ENCODE results near the gene LYRM4. TPM values are rescaled to one million over a fixed set of nuclear protein-coding genes. Genes with fewer than 3 reads are reported as not detected.

Gene LYRM4
- total RNA-seq, 4 donors from 2014 or later, result 8.4 to 20.1 (median 12.2) TPM

DNA sequence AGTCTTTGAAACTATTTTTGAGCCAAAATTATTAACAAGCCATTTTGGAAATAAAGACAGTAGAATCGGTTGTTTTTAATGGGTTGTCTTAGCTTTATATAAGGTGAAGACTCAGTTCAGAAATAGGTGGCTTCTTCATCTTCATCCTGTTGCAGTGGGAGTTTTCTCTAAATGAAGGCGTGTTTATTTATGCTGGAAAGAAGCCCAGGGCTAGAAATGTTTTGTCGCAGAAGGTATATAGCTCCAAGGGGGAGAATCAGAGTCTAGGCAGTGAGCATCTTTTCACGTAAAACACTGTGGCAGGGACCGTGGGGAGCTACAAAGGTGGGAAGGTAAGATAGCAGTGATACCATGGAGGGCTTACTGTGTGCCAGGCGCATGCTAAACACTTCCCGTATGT lies 34.9 kb upstream of the LYRM4 start:
- no peak for ATAC-seq
- in situ Hi-C loops (cut with MboI; ENCODE audit: low sequenced_read_pairs in 4 of 4), result no loop called here

DNA sequence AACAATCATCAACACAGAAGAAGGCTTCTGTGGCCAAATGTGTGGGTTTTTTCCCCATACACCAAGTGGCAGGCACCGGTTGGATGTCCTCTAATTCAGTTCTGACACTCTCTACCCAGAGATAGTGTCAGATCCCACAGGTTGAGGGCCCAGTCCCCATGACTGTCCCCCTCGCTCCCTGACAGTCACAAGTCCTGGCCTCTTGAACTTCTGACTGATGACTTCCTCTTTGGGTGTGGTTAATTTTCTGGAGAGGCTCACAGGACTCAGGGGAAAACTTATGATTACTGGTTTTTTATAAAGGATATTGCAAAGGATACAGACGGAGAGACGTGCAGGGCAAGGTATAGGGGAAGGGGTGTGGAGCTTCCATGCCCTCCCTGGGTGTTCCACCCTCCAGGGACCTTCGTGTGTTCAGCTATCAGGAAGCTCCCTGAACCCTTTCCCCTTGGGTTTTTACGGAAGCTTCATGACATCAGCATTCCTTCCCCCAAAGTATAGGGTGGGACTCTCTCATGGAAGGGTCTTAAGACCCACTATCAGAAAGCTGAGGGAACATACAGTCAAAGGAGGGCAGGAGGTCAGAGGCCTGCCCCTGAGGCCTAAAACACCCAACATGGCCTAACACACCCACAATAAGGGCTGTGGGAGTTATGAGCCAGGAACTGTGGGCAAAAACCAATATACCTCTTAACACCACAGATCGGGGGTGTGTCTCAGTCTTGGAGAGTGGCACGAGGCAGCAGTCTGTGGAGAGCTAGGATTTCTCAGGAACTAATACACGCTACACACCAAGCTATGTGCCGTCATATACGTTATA lies 33.9 kb upstream of the LYRM4 start:
- Histone ChIP-seq H3K27ac (no peak overlapping the region), H3K4me1 (peaks cover 7 to 10% of the 10 kb centered on the region in 2 donors), H3K27me3 (no peaks in the 10 kb centered on the region), H3K36me3 (no peaks in the 10 kb centered on the region), H3K4me3 (no peak overlapping the region), H3K9me3 (no peaks in the 10 kb centered on the region)
- intact Hi-C loops (cut with DNase I; ENCODE audit: low total_unique reads) (no loop called here), in situ Hi-C loops (cut with MboI; ENCODE audit: low sequenced_read_pairs in 4 of 4) (no loop called here)
- ATAC-seq (no peak), DNase-seq (no peak)
- TF ChIP-seq, protein P1, sequence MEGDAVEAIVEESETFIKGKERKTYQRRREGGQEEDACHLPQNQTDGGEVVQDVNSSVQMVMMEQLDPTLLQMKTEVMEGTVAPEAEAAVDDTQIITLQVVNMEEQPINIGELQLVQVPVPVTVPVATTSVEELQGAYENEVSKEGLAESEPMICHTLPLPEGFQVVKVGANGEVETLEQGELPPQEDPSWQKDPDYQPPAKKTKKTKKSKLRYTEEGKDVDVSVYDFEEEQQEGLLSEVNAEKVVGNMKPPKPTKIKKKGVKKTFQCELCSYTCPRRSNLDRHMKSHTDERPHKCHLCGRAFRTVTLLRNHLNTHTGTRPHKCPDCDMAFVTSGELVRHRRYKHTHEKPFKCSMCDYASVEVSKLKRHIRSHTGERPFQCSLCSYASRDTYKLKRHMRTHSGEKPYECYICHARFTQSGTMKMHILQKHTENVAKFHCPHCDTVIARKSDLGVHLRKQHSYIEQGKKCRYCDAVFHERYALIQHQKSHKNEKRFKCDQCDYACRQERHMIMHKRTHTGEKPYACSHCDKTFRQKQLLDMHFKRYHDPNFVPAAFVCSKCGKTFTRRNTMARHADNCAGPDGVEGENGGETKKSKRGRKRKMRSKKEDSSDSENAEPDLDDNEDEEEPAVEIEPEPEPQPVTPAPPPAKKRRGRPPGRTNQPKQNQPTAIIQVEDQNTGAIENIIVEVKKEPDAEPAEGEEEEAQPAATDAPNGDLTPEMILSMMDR (IDR thresholded peaks at IDR 0.05 in 4 of 5, conservative IDR thresholded peaks at IDR 0.05 in 1 of 5), result no peak
- no peak for TF ChIP-seq POLR2A (IDR thresholded peaks at IDR 0.05)

More for the DNA sequence above, 34.9 kb upstream of the LYRM4 start:
- H3K27me3 ChIP-seq, result no peaks in the 10 kb centered on the region
- H3K4me3 ChIP-seq, result no peak overlapping the region
- no peaks in the 10 kb centered on the region for H3K9me3 ChIP-seq
- no peaks in the 10 kb centered on the region for H3K36me3 ChIP-seq
- intact Hi-C loops (cut with DNase I; ENCODE audit: low total_unique reads), result no loop called here
- H3K4me1 ChIP-seq, result peaks cover 7 to 14% of the 10 kb centered on the region in 2 donors
- no peak for DNase-seq
- H3K27ac ChIP-seq, result no peak overlapping the region
- TF ChIP-seq POLR2A (IDR thresholded peaks at IDR 0.05), result no peak
- TF ChIP-seq, protein P1 (IDR thresholded peaks at IDR 0.05 in 4 of 5, conservative IDR thresholded peaks at IDR 0.05 in 1 of 5), result no peak

DNA sequence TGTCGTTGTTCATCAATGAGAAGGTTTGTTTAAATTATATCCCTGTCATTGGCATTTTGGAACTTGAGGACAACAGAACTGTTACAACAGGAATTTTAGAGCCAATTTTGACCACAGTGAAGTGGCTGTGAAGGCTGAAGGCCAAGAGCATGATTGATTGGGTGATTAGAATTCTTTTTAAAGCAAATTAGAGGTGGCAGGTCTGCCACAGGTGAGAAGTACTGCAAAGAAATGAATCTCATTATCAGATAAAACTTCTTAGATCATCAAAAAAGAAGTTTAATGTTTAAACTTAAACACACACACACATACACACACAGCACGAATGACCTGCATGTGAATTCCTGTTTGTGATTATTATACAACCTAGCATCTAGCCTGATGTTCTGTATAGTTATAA lies 32.9 kb upstream of the LYRM4 start:
- DNase-seq (no peak), ATAC-seq (no peak)
- H3K9me3 ChIP-seq, result no peaks in the 10 kb centered on the region
- intact Hi-C loops (cut with DNase I; ENCODE audit: low total_unique reads) (no loop called here), in situ Hi-C loops (cut with MboI; ENCODE audit: low sequenced_read_pairs in 4 of 4) (no loop called here)
- TF ChIP-seq, protein P1 (IDR thresholded peaks at IDR 0.05 in 4 of 5, conservative IDR thresholded peaks at IDR 0.05 in 1 of 5), result no peak
- TF ChIP-seq POLR2A (IDR thresholded peaks at IDR 0.05), result no peak
- no peaks in the 10 kb centered on the region for H3K36me3 ChIP-seq
- peaks cover 7 to 11% of the 10 kb centered on the region in 2 donors for H3K4me1 ChIP-seq
- no peaks in the 10 kb centered on the region for H3K27me3 ChIP-seq
- H3K4me3 ChIP-seq, result no peak overlapping the region
- H3K27ac ChIP-seq, result no peak overlapping the region

DNA sequence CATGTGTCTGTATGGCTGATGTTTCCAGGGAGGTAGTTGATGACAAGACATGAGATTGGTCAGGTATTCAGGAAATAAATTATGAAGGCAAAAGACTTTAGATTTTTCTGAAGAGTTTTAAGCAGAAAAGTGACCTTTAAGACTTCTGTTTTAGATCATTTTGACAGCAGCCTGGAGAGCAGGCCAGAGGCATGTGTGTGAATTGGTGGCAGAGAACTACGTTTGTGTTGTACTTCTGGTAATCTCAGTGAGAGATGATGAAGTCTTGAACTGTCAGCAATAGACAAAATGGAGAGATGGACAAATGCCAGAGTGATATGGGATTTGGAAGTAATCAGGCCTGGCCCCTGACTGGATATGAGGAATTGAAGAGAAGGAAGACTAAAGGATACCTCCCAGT lies 31.4 kb upstream of the LYRM4 start:
- in situ Hi-C loops (cut with MboI; ENCODE audit: low sequenced_read_pairs in 4 of 4) (no loop called here), intact Hi-C loops (cut with DNase I; ENCODE audit: low total_unique reads) (no loop called here)
- H3K27ac ChIP-seq, result no peak overlapping the region
- no peak overlapping the region for H3K4me3 ChIP-seq
- H3K9me3 ChIP-seq, result no peaks in the 10 kb centered on the region
- no peaks in the 10 kb centered on the region for H3K36me3 ChIP-seq
- TF ChIP-seq, protein P1 (IDR thresholded peaks at IDR 0.05 in 4 of 5, conservative IDR thresholded peaks at IDR 0.05 in 1 of 5), result no peak
- TF ChIP-seq POLR2A (IDR thresholded peaks at IDR 0.05), result no peak
- ATAC-seq, result no peak
- H3K27me3 ChIP-seq, result no peaks in the 10 kb centered on the region
- peaks cover 22 to 26% of the 10 kb centered on the region in 2 donors for H3K4me1 ChIP-seq
- no peak for DNase-seq

All from gastrocnemius medialis (tissue), 4 donors.